DND-41 (cell line): Measurements from ENCODE around the gene MINK1.

Experiments
- EZH2 ChIP-seq: IDR thresholded peaks from 3 replicates; pipeline ENCODE4 v1.6.1; 2012; ENCODE audit warnings: borderline replicate concordance, low read depth, mild to moderate bottlenecking, moderate library complexity, low read length, inconsistent platforms; ENCODE audit not compliant: severe bottlenecking
- TF ChIP-seq, protein P1 (sequence below): IDR thresholded peaks from 2 replicates; pipeline ENCODE4 v1.5.1; 2012; ENCODE audit warnings: borderline replicate concordance, low read length, moderate library complexity, mild to moderate bottlenecking; ENCODE audit not compliant: poor library complexity, severe bottlenecking; ENCODE audit errors: extremely low read depth

GRCh38 chr17:4840893-4841242, 7.7 kb downstream of the MINK1 start:
- TF ChIP-seq, protein P1, sequence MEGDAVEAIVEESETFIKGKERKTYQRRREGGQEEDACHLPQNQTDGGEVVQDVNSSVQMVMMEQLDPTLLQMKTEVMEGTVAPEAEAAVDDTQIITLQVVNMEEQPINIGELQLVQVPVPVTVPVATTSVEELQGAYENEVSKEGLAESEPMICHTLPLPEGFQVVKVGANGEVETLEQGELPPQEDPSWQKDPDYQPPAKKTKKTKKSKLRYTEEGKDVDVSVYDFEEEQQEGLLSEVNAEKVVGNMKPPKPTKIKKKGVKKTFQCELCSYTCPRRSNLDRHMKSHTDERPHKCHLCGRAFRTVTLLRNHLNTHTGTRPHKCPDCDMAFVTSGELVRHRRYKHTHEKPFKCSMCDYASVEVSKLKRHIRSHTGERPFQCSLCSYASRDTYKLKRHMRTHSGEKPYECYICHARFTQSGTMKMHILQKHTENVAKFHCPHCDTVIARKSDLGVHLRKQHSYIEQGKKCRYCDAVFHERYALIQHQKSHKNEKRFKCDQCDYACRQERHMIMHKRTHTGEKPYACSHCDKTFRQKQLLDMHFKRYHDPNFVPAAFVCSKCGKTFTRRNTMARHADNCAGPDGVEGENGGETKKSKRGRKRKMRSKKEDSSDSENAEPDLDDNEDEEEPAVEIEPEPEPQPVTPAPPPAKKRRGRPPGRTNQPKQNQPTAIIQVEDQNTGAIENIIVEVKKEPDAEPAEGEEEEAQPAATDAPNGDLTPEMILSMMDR = no peak
- no peak for TF ChIP-seq EZH2
